ENCODE results near the gene TNK1. TPM values are rescaled to one million over a fixed set of nuclear protein-coding genes. Genes with fewer than 3 reads are reported as not detected.
A peak's percentile ranks its signal among the peaks of the same experiment; 100 is the strongest.

Gene TNK1
- total RNA-seq, 1 donor from 2014 or later = 0.43 TPM

GRCh38 chr17:7354262-7354843, 26.5 kb upstream of the TNK1 start:
- intact Hi-C loops (cut with DNase I) = loop anchor here (5.0 kb wide), 3 partner anchors 112 to 488 kb away; partner anchors contain the start of genes GABARAP, TP53 and WRAP53
- no peak for TF ChIP-seq CTCF (IDR thresholded peaks at IDR 0.05)
- H3K4me1 ChIP-seq = peaks cover 11 to 33% of the 10 kb centered on the region in 2 donors
- no peak for DNase-seq (ENCODE audit: low spot score in 2 of 2)
- H3K27ac ChIP-seq = peak overlapping the region in 1 of 2 donors; percentile 24
- H3K4me3 ChIP-seq = no peak overlapping the region
- H3K27me3 ChIP-seq = no peaks in the 10 kb centered on the region
- H3K36me3 ChIP-seq = no peaks in the 10 kb centered on the region
- H3K9me3 ChIP-seq = no peaks in the 10 kb centered on the region

GRCh38 chr17:7355053-7355452, 25.8 kb upstream of the TNK1 start, which contains the start of gene TMEM95:
Gene TMEM95 (plus strand): TSS chr17:7355156. CDS start chr17:7355205, 49 bp downstream.
- no peak for DNase-seq (ENCODE audit: low spot score in 2 of 2)

GRCh38 chr17:7355573-7355972, 25.3 kb upstream of the TNK1 start:
- H3K36me3 ChIP-seq = no peaks in the 10 kb centered on the region
- no peak for DNase-seq (ENCODE audit: low spot score in 2 of 2)
- H3K9me3 ChIP-seq = no peaks in the 10 kb centered on the region
- no peak for TF ChIP-seq CTCF (IDR thresholded peaks at IDR 0.05)
- H3K4me3 ChIP-seq = no peak overlapping the region
- H3K27me3 ChIP-seq = no peaks in the 10 kb centered on the region
- intact Hi-C loops (cut with DNase I) = no loop called here
- H3K4me1 ChIP-seq = peaks cover 11 to 27% of the 10 kb centered on the region in 2 donors
- H3K27ac ChIP-seq = peak overlapping the region in 1 of 2 donors; percentile 24

More at GRCh38 chr17:7355053-7355452, 25.8 kb upstream of the TNK1 start, which contains the start of gene TMEM95:
- intact Hi-C loops (cut with DNase I) = no loop called here
- H3K4me3 ChIP-seq = peak within 1 kb of the TSS in 1 of 2 donors; percentile 98
- H3K9me3 ChIP-seq = no peaks in the 10 kb centered on the region
- no peaks in the 10 kb centered on the region for H3K27me3 ChIP-seq
- no peak for TF ChIP-seq CTCF (IDR thresholded peaks at IDR 0.05)
- H3K36me3 ChIP-seq = no peaks in the 10 kb centered on the region
- peak within 1 kb of the TSS; percentile 4 to 24 for H3K27ac ChIP-seq
- peaks cover 11 to 27% of the 10 kb centered on the region in 2 donors for H3K4me1 ChIP-seq

- H3K4me1 ChIP-seq = peaks cover 11 to 27% of the 10 kb centered on the region in 2 donors
- peak; percentile 43 to 87 for DNase-seq (ENCODE audit: low spot score in 2 of 2)
- no peak overlapping the region for H3K4me3 ChIP-seq
- H3K9me3 ChIP-seq = no peaks in the 10 kb centered on the region
- no peaks in the 10 kb centered on the region for H3K36me3 ChIP-seq
- intact Hi-C loops (cut with DNase I) = loop anchor here (1.0 kb wide), 1 partner anchor 82 kb away; no protein-coding TSS in a partner anchor
- TF ChIP-seq CTCF (IDR thresholded peaks at IDR 0.05) = peak; percentile 82 to 85 (median 85)
- no peak overlapping the region for H3K27ac ChIP-seq
- no peaks in the 10 kb centered on the region for H3K27me3 ChIP-seq
Measured at GRCh38 chr17:7356072-7356549, 24.8 kb upstream of the TNK1 start.

- intact Hi-C loops (cut with DNase I) = loop anchor here (1.0 kb wide), 1 partner anchor 82 kb away; no protein-coding TSS in a partner anchor
- no peaks in the 10 kb centered on the region for H3K9me3 ChIP-seq
- TF ChIP-seq CTCF (IDR thresholded peaks at IDR 0.05) = no peak
Measured at GRCh38 chr17:7356756-7357155, 24.1 kb upstream of the TNK1 start.

More at GRCh38 chr17:7356756-7357155, 24.1 kb upstream of the TNK1 start:
- Histone ChIP-seq H3K27ac (no peak overlapping the region), H3K36me3 (no peaks in the 10 kb centered on the region), H3K4me3 (no peak overlapping the region), H3K4me1 (peaks cover 11 to 27% of the 10 kb centered on the region in 2 donors), H3K27me3 (no peaks in the 10 kb centered on the region)
- DNase-seq (ENCODE audit: low spot score in 2 of 2) = no peak
